GM19351 (cell line): ENCODE measurements around the gene NFATC3.

Experiments
- ATAC-seq: cut with Tn5 transposase; IDR thresholded peaks from one replicate; pipeline ENCODE4 v1.9.1; 2021; ENCODE audit warnings: mild to moderate bottlenecking, moderate library complexity; ENCODE audit not compliant: unreplicated experiment

NFATC3 gene

GRCh38 chr16:68244903-68245853 is 160.0 kb downstream of the NFATC3 start, which contains the start of gene PLA2G15:
PLA2G15 (plus strand) TSS chr16:68245373; CDS start chr16:68245427, 54 bp downstream.
- ATAC-seq: peak; percentile 88

- no peak for ATAC-seq
These were observed 161.0 kb downstream of the NFATC3 start for GRCh38 chr16:68246121-68246520.

GRCh38 chr16:68246666-68247065 is 161.5 kb downstream of the NFATC3 start:
- ATAC-seq: no peak

- ATAC-seq: no peak
These were observed 162.2 kb downstream of the NFATC3 start for GRCh38 chr16:68247400-68247799.

GRCh38 chr16:68247932-68248331 is 162.8 kb downstream of the NFATC3 start:
- ATAC-seq: no peak

GRCh38 chr16:68249371-68249770 is 164.2 kb downstream of the NFATC3 start:
- no peak for ATAC-seq

GRCh38 chr16:68250951-68251350 is 165.8 kb downstream of the NFATC3 start:
- ATAC-seq: no peak

- no peak for ATAC-seq
These were observed 166.7 kb downstream of the NFATC3 start for GRCh38 chr16:68251832-68252231.

GRCh38 chr16:68252383-68252782 is 167.2 kb downstream of the NFATC3 start:
- ATAC-seq: no peak

GRCh38 chr16:68253721-68254120 is 168.6 kb downstream of the NFATC3 start:
- ATAC-seq: no peak

- no peak for ATAC-seq
These were observed 170.5 kb downstream of the NFATC3 start for GRCh38 chr16:68255712-68256111.

- peak; percentile 54 for ATAC-seq
These were observed 172.2 kb downstream of the NFATC3 start for GRCh38 chr16:68257251-68257905.

- no peak for ATAC-seq
These were observed 173.0 kb downstream of the NFATC3 start for GRCh38 chr16:68257906-68258800.

- ATAC-seq: no peak
These were observed 174.0 kb downstream of the NFATC3 start for GRCh38 chr16:68259007-68259825.

- ATAC-seq: no peak
These were observed 178.5 kb downstream of the NFATC3 start for GRCh38 chr16:68263559-68264127.

GRCh38 chr16:68264128-68265077 is 179.2 kb downstream of the NFATC3 start, which contains the start of gene SLC7A6:
SLC7A6 (plus strand) TSS chr16:68264526; CDS start chr16:68274727, 10,201 bp downstream.
- peak; percentile 67 for ATAC-seq

- ATAC-seq: peak; percentile 4
These were observed 180.1 kb downstream of the NFATC3 start for GRCh38 chr16:68265078-68265920.
